ENCODE measurements around the gene SMAD2. TPM values are rescaled to one million over a fixed set of nuclear protein-coding genes. Genes with fewer than 3 reads are reported as not detected.

SMAD2 gene
- total RNA-seq, 1 experiment from 2014 or later, result 97.0 TPM

GRCh38 chr18:47826157-47827074 is 104.0 kb downstream of the SMAD2 start:
- no peaks in the 10 kb centered on the region for H3F3A ChIP-seq (ENCODE audit: insufficient read depth, low read depth)
- H3K27me3 ChIP-seq (ENCODE audit: insufficient read depth, low read depth), result no peaks in the 10 kb centered on the region
- no peaks in the 10 kb centered on the region for H3K9me2 ChIP-seq (ENCODE audit: insufficient read depth)
- no peaks in the 10 kb centered on the region for H3K79me2 ChIP-seq (ENCODE audit: low read depth)
- TF ChIP-seq EZH2 (IDR thresholded peaks at IDR 0.05; ENCODE audit: low read depth) (no peak), CTCF (conservative IDR thresholded peaks at IDR 0.05) (no peak)
- H3K9me3 ChIP-seq (ENCODE audit: insufficient read depth, low read depth), result no peaks in the 10 kb centered on the region
- no peak overlapping the region for H3K27ac ChIP-seq
- ChIA-PET CTCF (no interaction called here), POLR2A (ENCODE audit: unreplicated experiment) (no interaction called here)
- BruUV-seq (replicated peaks), result no TSS peak
- intact Hi-C loops (cut with micrococcal nuclease; ENCODE audit: unreplicated experiment), result no loop called here
- no peak for DNase-seq
- no peaks in the 10 kb centered on the region; the same call in 1 of the 2 replicates for H3K36me3 ChIP-seq (ENCODE audit: low read depth)
- H4K20me1 ChIP-seq (ENCODE audit: insufficient read depth), result no peaks in the 10 kb centered on the region
- H3K4me3 ChIP-seq, result no peak overlapping the region
- no peak overlapping the region for H2AFZ ChIP-seq
- H3K4me1 ChIP-seq (replicated peaks; ENCODE audit: insufficient read depth), result no peaks in the 10 kb centered on the region
- no peak overlapping the region for H3K4me2 ChIP-seq

DNA sequence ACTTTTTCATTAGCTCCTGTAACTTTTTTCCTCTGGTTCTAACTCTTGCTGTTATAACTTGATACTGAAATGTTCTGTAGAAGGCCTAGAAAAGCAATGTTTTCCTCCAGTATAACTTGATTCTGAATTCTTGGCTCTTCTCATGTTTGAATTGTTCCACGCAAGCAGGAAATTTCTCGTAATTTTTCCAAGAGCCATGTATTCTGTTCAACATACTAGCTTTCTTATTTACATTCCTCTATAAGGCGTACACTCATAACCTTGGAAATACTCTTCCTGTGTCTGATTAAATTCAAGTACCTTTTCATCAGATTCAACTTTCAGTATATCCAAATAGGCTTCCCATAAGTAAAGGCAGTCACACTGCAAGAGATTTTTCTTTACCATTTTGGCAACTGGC is 109.1 kb downstream of the SMAD2 start:
- Histone ChIP-seq H3K27me3 (ENCODE audit: insufficient read depth, low read depth) (no peaks in the 10 kb centered on the region), H2AFZ (no peak overlapping the region), H4K20me1 (ENCODE audit: insufficient read depth) (no peaks in the 10 kb centered on the region), H3K36me3 (ENCODE audit: low read depth) (no peaks in the 10 kb centered on the region), H3K9me3 (ENCODE audit: insufficient read depth, low read depth) (no peaks in the 10 kb centered on the region), H3K4me2 (no peak overlapping the region), H3K4me3 (no peak overlapping the region), H3K79me2 (ENCODE audit: low read depth) (no peaks in the 10 kb centered on the region), H3K9me2 (ENCODE audit: insufficient read depth) (no peaks in the 10 kb centered on the region), H3K27ac (no peak overlapping the region), H3F3A (ENCODE audit: insufficient read depth, low read depth) (no peaks in the 10 kb centered on the region), H3K4me1 (replicated peaks; ENCODE audit: insufficient read depth) (no peaks in the 10 kb centered on the region)
- no peak for TF ChIP-seq EZH2 (IDR thresholded peaks at IDR 0.05; ENCODE audit: low read depth)
- CTCF ChIA-PET, result no interaction called here
- no TSS peak for BruUV-seq (replicated peaks)
- POLR2A ChIA-PET (ENCODE audit: unreplicated experiment), result no interaction called here
- intact Hi-C loops (cut with micrococcal nuclease; ENCODE audit: unreplicated experiment), result no loop called here
- DNase-seq, result no peak

- no peaks in the 10 kb centered on the region for H3K27me3 ChIP-seq (ENCODE audit: insufficient read depth, low read depth)
- no peak overlapping the region for H2AFZ ChIP-seq
- no peaks in the 10 kb centered on the region for H3F3A ChIP-seq (ENCODE audit: insufficient read depth, low read depth)
- H3K4me2 ChIP-seq, result no peak overlapping the region
- no peaks in the 10 kb centered on the region for H3K79me2 ChIP-seq (ENCODE audit: low read depth)
- no peaks in the 10 kb centered on the region for H3K36me3 ChIP-seq (ENCODE audit: low read depth)
- intact Hi-C loops (cut with micrococcal nuclease; ENCODE audit: unreplicated experiment), result no loop called here
- ChIA-PET POLR2A (ENCODE audit: unreplicated experiment) (interaction anchor here (0.5 kb wide), 1 partner anchor 603 kb away, joined by 10 read pairs; no protein-coding TSS in a partner anchor), CTCF (no interaction called here)
- no peaks in the 10 kb centered on the region for H4K20me1 ChIP-seq (ENCODE audit: insufficient read depth)
- no peaks in the 10 kb centered on the region for H3K4me1 ChIP-seq (replicated peaks; ENCODE audit: insufficient read depth)
- no peak overlapping the region for H3K4me3 ChIP-seq
- H3K9me2 ChIP-seq (ENCODE audit: insufficient read depth), result no peaks in the 10 kb centered on the region
- DNase-seq, result no peak
- H3K9me3 ChIP-seq (ENCODE audit: insufficient read depth, low read depth), result no peaks in the 10 kb centered on the region
- no peak for TF ChIP-seq EZH2 (IDR thresholded peaks at IDR 0.05; ENCODE audit: low read depth)
- no peak overlapping the region for H3K27ac ChIP-seq
- BruUV-seq (replicated peaks), result no TSS peak
Measured at GRCh38 chr18:47817795-47818077, 112.7 kb downstream of the SMAD2 start.

DNA sequence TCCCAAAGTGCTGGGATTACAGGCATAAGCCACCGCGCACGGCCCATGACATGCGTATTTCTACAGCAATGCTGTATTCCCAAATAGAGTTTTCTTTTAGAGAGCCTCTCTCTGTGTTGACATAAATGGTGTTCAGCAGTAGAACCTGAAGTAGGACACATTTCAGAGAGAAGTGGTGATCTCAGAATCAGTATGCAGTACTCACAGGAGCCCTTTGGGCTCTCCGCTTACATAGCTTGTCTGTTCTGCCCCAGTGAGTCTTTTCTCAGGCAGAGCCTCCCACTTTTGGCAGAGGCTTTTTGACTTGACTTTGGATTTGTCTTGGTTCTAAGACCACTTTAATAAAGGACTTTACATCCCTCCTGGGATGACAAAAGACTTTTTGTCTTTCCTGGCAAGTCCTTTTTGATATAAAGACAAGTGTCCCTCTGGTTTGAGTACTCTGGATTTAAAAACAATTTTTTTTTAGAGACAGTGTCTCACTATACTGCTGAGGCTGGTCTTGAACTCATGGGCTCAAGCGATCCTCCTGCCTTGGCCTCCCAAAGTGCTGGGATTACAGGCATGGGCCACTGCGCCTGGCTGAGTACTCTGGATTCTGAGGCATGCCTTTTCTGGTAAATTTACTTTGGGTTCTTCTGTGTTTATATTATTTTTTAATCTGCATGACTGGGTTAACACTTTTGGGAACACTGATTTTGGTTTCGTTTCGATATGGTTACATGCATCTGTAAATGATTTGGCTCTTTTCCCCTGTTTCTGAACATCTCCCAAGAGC is 113.3 kb downstream of the SMAD2 start:
- Histone ChIP-seq H4K20me1 (ENCODE audit: insufficient read depth) (no peaks in the 10 kb centered on the region), H3K36me3 (ENCODE audit: low read depth) (no peaks in the 10 kb centered on the region), H3K9me2 (ENCODE audit: insufficient read depth) (no peaks in the 10 kb centered on the region), H3K27me3 (ENCODE audit: insufficient read depth, low read depth) (no peaks in the 10 kb centered on the region), H3K9me3 (ENCODE audit: insufficient read depth, low read depth) (no peaks in the 10 kb centered on the region), H3F3A (ENCODE audit: insufficient read depth, low read depth) (no peaks in the 10 kb centered on the region), H2AFZ (no peak overlapping the region), H3K4me1 (replicated peaks; ENCODE audit: insufficient read depth) (no peaks in the 10 kb centered on the region), H3K4me3 (no peak overlapping the region), H3K27ac (no peak overlapping the region), H3K4me2 (no peak overlapping the region), H3K79me2 (ENCODE audit: low read depth) (no peaks in the 10 kb centered on the region)
- intact Hi-C loops (cut with micrococcal nuclease; ENCODE audit: unreplicated experiment), result no loop called here
- ChIA-PET CTCF (no interaction called here), POLR2A (ENCODE audit: unreplicated experiment) (no interaction called here)
- TF ChIP-seq CTCF (conservative IDR thresholded peaks at IDR 0.05) (no peak), EZH2 (IDR thresholded peaks at IDR 0.05; ENCODE audit: low read depth) (no peak)
- no peak for DNase-seq
- no TSS peak for BruUV-seq (replicated peaks)
